GM19324 (cell line): ENCODE measurements around the gene DCAF6.
"Not testable (repeated sequence)": the region's sequence is repeated elsewhere in the genome, so short reads cannot be mapped to it uniquely, and the experiment has no call there.

ENCODE experiments used
- ATAC-seq: cut with Tn5 transposase; IDR thresholded peaks from one replicate; pipeline ENCODE4 v1.9.1; 2021; ENCODE audit warnings: mild to moderate bottlenecking, moderate library complexity; ENCODE audit not compliant: unreplicated experiment, low FRiP score

The DCAF6 gene, protein sequence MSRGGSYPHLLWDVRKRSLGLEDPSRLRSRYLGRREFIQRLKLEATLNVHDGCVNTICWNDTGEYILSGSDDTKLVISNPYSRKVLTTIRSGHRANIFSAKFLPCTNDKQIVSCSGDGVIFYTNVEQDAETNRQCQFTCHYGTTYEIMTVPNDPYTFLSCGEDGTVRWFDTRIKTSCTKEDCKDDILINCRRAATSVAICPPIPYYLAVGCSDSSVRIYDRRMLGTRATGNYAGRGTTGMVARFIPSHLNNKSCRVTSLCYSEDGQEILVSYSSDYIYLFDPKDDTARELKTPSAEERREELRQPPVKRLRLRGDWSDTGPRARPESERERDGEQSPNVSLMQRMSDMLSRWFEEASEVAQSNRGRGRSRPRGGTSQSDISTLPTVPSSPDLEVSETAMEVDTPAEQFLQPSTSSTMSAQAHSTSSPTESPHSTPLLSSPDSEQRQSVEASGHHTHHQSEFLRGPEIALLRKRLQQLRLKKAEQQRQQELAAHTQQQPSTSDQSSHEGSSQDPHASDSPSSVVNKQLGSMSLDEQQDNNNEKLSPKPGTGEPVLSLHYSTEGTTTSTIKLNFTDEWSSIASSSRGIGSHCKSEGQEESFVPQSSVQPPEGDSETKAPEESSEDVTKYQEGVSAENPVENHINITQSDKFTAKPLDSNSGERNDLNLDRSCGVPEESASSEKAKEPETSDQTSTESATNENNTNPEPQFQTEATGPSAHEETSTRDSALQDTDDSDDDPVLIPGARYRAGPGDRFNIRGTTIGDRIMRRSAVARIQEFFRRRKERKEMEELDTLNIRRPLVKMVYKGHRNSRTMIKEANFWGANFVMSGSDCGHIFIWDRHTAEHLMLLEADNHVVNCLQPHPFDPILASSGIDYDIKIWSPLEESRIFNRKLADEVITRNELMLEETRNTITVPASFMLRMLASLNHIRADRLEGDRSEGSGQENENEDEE

DNA sequence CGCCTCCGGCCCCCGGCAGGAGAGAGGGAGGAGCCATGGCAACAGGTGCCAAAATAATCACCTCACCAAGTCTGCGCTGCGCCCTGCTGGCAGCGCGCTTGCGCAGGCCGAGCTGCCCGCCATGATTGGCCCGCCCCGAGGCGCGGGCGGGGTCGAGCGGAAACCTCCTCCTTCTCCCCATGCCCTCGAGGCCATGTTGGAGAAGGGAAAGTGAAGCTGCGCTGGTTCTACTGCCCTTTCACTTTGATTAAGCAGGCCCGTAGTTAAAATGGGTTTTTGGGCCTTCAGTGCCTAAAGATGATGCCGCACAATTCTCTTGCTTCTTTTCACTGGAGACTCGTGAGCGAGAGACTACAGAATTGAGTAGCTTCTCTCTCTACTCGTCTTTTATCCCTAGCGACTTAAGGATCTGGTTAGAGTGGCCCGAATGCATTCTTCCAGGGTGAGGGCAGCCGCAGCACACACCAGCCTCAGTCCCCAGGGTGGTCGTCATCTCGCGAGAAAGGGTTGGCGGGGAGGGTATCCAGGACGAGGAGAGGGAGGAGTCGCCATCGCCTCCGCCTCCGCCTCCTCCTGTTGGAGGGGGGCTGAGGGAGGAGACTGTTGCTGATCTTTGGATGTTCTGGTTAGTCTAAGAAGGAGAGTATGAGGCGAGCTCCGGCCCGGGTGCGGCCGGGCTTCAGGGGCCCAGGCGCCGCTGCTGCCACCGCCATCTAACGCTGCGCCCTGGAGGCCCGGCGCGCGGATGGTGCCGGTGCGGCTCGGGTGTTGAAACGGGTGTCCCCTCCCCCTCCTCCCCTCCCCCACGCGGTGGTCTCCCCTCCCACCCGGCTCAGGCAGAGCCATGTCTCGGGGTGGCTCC, at the start of gene DCAF6:
TSS of gene DCAF6 (plus strand) at position 616 of the 862 bp plus-strand sequence. CDS start at position 845, 229 bp downstream.
- peak; percentile 88 for ATAC-seq

DNA sequence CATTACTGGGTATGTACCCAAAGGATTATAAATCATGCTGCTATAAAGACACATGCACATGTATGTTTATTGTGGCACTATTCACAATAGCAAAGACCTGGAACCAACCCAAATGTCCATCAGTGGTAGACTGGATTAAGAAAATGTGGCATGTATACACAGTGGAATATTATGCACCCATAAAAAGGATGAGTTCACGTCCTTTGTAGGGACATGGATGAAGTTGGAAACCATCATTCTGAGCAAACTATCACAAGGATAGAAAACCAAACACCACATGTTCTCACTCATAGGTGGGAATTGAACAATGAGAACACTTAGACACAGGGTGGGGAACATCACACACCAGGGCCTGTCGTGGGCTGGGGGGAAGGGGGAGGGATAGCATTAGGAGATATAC, 49.3 kb upstream of the DCAF6 start:
- not testable (repeated sequence) for ATAC-seq

DNA sequence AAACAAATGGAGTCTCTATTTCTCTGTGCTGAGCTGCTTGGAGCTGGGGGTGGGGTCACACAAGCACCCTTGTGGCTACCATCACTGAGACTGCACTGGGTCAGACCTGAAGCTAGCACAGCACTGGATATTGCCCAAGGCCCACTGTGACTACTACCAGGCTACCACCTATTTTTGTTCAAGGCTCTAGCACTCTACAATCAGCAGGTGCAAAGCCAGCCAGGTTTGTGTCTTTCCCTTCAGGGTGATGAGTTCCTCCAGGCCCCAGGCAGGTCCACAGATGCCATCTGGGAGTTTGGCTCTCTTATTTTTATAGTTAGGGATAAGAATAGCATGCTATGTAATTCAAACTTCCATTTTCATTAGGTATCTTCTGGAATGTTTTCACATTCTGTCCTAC, 46.1 kb upstream of the DCAF6 start:
- ATAC-seq: no peak

DNA sequence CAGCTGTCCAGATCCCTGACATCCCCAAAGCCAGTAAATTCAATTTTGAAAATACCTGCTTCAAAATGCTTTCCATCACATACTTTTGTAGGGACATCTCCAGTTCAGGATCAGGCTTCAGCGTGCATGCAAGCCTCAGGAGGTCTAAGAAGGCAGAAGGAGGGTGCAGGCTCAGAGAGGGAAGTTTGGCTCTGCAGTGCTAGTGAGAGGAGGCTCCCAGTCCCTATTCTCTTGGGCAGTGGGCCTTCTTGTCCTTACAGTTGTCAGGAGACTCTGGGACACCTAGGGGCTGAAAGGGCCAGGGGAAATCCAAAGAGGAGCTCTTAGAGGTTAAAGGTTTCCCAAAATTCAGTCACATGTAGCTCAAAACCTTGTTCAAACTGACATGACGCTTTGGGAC, 42.7 kb upstream of the DCAF6 start:
- no peak for ATAC-seq

DNA sequence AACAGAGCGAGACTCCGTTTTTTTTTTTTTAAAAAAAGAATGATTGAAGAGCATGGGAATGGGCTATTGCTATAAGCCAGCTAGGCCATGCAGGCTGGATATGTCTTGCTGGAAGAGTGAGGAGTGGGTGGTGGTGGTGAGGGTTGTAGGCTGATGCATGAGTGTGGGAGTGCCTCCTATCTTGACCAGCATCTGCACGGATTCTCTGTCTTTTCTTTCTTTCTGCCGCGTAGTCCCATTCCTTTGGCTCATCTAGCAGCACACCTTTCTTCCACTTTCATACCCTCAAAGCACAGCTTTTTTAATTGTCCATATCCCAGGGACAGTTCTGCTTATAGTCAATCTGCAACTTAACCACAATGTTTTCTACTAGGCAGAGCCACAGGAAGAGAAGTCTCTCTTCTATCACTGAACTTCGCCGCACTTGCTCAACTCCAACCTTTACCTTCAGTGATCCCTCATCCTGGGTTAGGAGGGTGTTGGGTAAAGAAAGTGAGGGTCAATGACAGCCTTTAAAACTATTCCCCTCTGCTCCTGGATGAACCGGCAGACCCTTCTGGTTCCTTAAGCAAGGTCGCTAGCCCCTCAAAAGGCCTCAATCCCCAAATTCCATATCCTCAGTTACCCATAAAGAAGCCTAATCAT, 37.8 kb upstream of the DCAF6 start:
- no peak for ATAC-seq

DNA sequence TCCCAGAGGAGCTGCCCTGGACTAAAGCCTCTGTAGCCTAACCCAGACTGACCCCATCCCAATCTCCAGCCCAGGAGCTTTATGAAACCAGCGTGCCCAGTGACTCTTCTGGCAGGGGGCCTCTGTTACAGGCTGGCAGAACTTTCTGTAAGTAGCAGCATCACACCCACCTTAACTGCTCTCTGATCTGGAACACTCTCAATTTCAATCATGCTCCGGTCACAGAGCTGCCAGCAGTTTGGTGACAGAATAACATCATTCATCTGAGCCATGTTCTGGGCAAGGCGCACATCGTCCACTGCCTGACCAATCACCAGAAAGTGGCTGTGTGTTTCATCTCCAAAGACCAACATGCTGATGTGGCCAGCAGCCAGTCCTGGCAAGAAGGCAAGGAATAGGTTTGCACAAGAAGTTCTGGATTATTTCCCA, 37.2 kb upstream of the DCAF6 start:
- peak; percentile 56 for ATAC-seq

DNA sequence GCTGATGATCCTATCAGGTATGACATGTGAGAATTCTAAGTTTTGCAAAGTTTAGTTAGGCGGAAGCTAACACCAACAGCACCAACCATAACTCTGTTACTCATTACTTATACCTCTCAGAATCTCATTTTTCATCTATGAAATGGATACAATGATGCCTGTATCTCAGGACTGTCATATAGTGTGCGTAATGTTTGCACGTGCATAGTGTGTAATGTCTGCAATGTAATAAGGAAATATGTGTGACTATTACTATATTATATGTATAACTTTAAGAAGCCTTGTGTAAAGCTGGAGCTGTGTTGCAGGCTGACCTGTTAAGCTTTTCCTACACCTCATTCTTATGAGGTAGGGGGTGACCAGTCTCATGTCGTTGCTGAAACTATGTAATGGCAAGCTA, 35.6 kb upstream of the DCAF6 start:
- no peak for ATAC-seq

DNA sequence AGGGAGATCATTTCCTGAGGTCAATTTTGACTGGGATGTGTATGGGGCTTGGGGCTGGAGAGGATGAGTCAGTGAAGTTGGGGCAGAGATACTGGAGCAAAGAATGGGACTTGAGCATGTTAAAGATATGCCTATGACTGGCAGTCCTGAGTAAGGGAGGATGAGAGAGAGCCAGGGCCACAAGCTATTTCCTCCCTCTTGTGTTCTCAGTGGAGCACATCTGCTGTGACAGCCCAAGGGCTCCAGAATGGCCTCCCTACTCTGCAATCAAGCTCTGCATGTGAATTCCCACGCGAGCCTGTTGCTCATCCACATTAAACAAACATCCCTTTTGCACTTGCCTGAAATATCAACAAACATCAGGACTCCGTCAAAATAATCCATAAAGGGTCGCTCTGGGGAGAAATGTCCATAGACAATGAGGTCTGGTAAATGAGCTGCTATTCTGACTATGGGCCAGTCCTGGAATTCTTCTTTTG, 31.8 kb upstream of the DCAF6 start:
- ATAC-seq: no peak

DNA sequence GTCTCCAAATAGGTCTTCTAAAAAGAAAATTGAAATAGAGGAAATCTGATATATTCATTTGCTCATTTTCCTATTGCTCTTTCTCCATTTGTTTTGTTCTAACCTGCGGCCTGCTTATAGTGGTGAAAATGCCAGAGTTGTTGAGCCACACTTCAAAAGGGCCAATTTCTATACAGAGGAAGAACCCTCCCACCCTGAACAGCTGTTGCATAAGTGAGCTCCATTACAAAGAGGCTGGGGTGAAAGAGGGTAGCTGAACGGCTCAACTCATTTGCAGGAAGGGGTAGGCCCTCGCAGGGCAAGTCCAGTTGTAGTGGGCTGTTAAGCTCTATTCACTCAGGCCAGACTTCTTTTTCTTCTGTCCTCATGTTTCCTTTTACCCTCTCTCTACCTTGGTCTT, 31.3 kb upstream of the DCAF6 start:
- no peak for ATAC-seq

DNA sequence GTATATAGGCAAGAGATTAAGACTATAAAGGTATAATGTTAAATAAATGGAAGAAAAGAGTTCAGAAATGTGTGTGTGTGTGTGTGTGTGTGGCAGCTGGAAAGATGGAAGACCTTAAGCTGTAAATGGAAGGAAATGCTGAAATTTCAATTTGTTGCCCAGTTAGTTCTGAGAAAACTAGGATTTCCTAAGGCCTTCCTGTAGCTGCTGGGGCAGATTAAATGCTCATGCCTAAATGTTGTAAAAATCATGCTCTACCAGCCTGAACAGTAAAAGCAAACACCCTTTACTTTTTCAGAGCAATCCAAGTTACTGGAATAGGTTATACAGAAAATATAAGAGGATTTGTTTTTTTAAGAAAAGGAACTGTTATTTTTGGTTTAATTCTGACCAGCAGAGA, 30.8 kb upstream of the DCAF6 start:
- no peak for ATAC-seq

DNA sequence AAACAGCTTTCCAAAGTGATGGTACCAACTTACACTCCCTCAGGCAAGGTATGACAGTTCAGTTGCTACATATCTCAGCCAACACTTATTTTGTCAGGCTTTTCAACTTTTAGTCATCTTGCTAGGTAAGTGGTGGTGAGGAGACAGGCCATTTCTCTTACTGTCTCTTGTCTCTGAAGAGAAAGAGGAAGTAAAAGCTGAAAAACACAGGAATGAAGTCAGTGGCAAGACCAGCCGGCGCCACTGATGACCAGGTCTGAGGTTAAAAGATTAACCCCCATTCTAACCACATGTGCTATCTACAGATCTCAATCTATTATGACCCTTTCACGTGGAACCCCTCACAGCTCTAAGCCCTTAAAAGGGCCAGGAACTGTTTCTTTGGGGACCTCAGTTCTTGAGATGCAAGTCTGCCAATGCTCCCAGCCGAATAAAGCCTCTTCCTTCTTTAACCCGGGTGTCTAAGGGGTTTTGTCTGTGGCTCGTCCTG, 26.7 kb upstream of the DCAF6 start:
- peak; percentile 66 for ATAC-seq

DNA sequence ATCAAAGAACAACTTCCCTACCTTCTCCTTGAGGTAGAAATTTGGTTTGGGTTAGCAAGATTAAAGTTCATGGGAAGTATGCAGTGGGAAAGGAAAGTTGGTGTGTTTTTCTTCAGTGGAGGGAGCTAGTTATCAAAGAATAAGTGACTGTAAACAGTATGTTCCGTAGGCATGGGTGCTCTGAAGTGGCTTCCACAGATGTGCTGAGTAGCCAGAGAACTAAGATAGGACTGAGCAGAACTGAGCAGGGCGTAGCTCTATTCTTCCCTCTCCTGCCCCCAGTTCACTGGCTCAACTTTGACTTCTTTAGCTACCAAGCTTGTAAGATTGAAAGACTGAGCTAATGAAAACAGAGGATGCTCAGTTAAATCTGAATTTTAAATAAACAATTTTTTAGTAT, 26.0 kb upstream of the DCAF6 start:
- no peak for ATAC-seq

DNA sequence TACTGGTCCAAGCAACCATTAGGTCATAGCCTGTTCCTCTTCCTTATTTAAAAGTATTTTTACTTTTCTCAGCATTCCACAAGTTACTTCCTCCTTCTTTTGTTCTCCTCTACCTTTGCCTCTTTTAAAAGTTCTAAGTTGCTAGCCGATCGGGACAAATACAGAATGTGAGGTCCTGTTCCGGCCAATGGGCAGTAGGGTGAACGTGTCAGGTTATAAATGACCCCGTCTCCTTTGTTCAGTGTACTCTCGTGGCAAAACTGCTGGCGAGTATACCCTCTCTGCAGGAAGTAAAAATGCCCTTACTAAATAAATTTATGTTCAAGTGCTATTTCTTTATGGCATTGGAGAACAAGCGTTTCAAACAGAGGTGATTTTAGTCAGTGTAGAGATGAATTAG, 25.1 kb upstream of the DCAF6 start:
- no peak for ATAC-seq

DNA sequence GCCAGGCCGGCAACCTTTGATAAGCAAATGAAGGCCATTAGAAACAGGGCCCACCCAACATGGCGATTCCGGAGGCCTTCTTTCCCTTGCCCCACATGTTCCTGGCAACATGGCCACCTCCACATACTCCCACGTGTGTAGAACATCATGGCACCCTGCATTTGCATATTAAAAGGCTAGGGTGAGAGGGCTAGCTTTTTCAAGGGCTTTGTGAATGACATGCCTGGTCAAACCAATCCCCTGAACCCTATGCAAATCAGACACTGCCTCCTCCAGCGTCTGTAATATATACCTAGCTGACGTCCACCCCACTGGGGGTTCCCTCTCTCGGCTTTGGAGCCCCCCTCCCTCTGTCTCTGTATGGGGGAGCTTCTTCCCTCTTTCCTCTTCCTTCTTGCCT, 24.2 kb upstream of the DCAF6 start:
- ATAC-seq: no peak

DNA sequence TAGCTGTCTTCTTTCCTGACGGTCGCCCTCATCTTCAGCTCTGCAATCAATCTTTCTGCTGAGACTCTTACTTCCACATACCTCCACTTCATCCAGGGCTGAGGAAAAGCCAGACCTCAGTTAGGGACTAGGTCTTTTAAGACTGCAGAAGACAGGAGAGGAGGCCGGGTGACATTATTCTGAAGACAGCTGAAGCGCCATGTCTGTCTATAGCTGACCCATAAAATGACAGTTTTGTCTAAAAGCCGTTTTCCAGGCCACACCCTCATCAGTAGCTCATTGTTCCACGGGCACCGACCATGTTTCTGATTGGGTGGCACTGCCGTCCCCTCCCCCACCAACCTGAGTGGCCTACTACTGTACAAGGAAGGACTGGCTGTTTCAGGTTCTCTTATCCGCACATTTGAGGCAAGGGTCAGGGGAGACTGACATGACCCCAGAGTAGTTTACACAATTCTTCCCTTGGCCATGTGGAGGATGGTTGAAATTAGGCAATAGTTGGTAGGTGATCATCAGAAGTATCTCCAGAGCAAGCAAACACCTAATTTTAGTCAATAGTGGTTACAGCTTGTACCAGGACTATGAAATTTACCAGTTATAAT, 22.5 kb upstream of the DCAF6 start, which contains the start of gene ADCY10:
TSS of gene ADCY10 (minus strand) at position 240 of the 602 bp plus-strand sequence. CDS start 8,994 bp downstream, outside the sequence.
- no peak for ATAC-seq

DNA sequence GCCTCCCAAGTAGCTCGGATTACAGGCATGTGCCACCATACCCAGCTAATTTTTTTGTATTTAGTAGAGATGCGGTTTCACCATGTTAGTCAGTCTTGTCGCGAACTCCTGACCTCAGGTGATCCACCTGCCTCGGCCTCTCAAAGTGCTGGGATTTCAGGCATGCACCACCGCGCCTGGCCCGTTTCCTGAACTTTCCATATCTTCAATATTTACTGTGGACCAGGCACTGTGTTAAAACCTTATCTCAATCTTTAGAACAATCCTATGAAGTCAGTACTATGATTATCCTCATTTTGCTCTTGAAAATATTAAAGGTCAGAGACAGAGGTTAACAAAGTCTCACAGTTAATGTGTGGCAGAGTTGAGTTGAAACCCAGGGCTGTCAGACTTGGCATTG, 20.9 kb upstream of the DCAF6 start:
- no peak for ATAC-seq

DNA sequence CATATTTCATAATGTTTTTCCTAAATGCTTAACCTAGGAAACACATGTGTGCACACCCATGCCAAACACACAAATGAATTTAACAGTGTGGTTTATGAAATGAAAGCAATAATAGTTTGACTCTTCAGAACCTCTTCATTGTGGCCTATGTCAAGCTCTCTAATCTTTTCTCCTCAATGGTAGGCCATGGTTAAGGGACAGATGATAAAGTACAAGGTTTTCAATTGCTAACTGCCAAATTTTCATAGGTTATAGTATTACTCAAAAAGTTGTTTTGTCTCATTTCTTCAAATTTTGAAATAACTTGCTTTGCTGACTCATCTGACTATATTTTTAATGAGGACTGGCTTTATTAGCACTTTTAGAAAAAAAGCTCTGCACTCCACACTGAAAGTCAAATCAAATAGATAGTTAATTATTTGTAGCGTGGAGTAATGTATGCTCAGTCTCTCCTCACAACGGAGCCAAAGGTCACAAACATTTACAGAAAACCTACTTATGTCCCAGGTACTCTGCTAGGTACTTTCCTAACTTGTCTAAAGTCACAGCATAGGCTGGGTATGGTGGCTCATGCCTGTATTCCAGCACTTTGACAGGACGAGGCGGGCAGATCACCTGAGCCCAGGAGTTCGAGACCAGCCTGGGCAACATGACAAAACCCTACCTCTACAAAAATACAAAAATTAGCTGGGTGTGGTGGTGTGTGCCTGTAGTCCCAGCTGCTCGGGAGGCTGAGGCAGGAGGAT, 19.5 kb upstream of the DCAF6 start:
- no peak for ATAC-seq

DNA sequence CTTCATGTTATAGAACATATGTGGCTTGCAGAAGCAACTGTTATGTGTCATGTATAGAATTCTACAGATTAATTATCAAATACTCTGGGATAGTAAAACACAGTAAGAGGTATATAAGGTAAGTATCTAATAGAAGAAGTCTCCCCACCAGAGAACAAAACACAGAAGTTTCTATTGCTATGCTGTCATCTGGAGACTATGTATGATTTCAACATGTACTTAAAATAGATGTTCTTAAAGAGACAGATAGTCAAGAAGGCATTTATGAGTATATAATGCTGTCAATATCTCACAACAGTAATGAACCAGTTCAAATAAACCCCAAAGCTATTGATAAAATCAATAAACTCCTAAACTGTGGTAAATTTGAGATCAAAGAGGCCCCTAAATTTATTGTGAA, 14.5 kb upstream of the DCAF6 start:
- ATAC-seq: no peak
